Body of pancreas (tissue), 4 donors: ENCODE results near the gene TRIM16. TPM values are rescaled to one million over a fixed set of nuclear protein-coding genes. Genes with fewer than 3 reads are reported as not detected.
"Not testable (repeated sequence)": the region's sequence is repeated elsewhere in the genome, so short reads cannot be mapped to it uniquely, and the experiment has no call there.

Experiments used
- ATAC-seq: fragments of 150-250 bp; one replicate; pipeline ENCODE4 v1.9.1; 2016
- DNase-seq, 4 donors: peaks; one replicate each; pipeline ENCODE4 v3.0.0-alpha.2; 2019
- H3K27ac ChIP-seq, 4 donors: fragments of 200-600 bp; sonication (generic); 1 replicate in 3 of 4; 2 replicates in 1 of 4; pipeline versions ENCODE4 v1.5.1 to v1.6.1; 2016 to 2019; ENCODE audit warnings: mild to moderate bottlenecking in 1 of 4, mixed read lengths in 1 of 4, moderate library complexity in 1 of 4
- H3K27me3 ChIP-seq, 2 donors: fragments of 200-600 bp; sonication (generic); one replicate each; pipeline ENCODE4 v1.6.0; 2016; ENCODE audit warnings: mild to moderate bottlenecking in 1 of 2
- H3K36me3 ChIP-seq, 2 donors: fragments of 200-600 bp; sonication (generic); replicated peaks in 1 of 2; 2 replicates each; pipeline ENCODE4 v1.5.1; 2016; ENCODE audit warnings: low read depth in 2 of 2; ENCODE audit not compliant: insufficient read depth in 1 of 2
- H3K4me1 ChIP-seq: fragments of 200-600 bp; sonication (generic); one replicate; pipeline ENCODE4 v1.6.0; 2016
- H3K4me3 ChIP-seq, 2 donors: fragments of 200-600 bp; sonication (generic); 1 replicate in 1 of 2; 2 replicates in 1 of 2; pipeline ENCODE4 v1.5.1; 2016 to 2019
- H3K9me3 ChIP-seq, 3 donors: fragments of 200-600 bp; sonication (generic); 1 replicate in 2 of 3; 2 replicates in 1 of 3; pipeline ENCODE4 v1.5.1; 2016
- CTCF ChIP-seq, 7 experiments: fragments of 450-650 bp in 4 of 7; fragments of 200-600 bp in 3 of 7; sonication (generic) in 3 of 7; IDR thresholded peaks; one replicate each; pipeline ENCODE4 v1.5.1; 2016 to 2019; ENCODE audit warnings: antibody characterized with exemption in 7 of 7
- POLR2A ChIP-seq, 3 donors: fragments of 450-650 bp; IDR thresholded peaks; one replicate each; pipeline ENCODE4 v1.6.1; 2016; ENCODE audit warnings: antibody characterized with exemption in 3 of 3, mild to moderate bottlenecking in 2 of 3
- WGBS, 2 donors: methylation state at CpG; one replicate each; pipeline ENCODE4 v1.1.5; 2017; 5-methylcytosine and 5-hydroxymethylcytosine counted together
- intact Hi-C: fragments of 100-400 bp; cut with DNase I; formaldehyde crosslinking; loops from one replicate; pipeline ENCODE4 v1.15.1; 2023
- total RNA-seq, 2 donors: library from RNA; depleted of rRNA; stranded (reverse); fragments of >200 nt; gene quantifications; one replicate each; pipeline ENCODE4 v1.1.0, GENCODE V29; 2016

Gene TRIM16
- total RNA-seq, 2 donors from 2014 or later = 4.9 to 34.6 TPM

- 0% methylated on average over 8 to 44 of the region's 44 CpGs for WGBS, 2 donors
- H3K4me1 ChIP-seq, intact Hi-C loops, H3K9me3 ChIP-seq, H3K27me3 ChIP-seq, H3K36me3 ChIP-seq: not testable (repeated sequence)
- Histone ChIP-seq H3K4me3 (peak within 1 kb of the TSS in 1 of 2 donors; percentile 23), H3K27ac (peak within 1 kb of the TSS in 2 of 4 donors; percentile 21 to 36)
- peak in 2 of 3 donors; percentile 56 to 70 for TF ChIP-seq POLR2A (IDR thresholded peaks at IDR 0.05)
- DNase-seq = peak; percentile 99 to 100 (median 100)
- peak; percentile 100 for ATAC-seq
Measured at GRCh38 chr17:15699413-15699924, 15.4 kb upstream of the TRIM16 start, which contains the start of gene ZNF286A. Gene ZNF286A, plus strand, starts transcription at chr17:15699752. Its CDS starts 578 bp downstream, at chr17:15700330.

GRCh38 chr17:15698967-15699366, 14.9 kb upstream of the TRIM16 start:
- H3K4me1 ChIP-seq, intact Hi-C loops, H3K36me3 ChIP-seq, H3K4me3 ChIP-seq, H3K9me3 ChIP-seq, ATAC-seq, H3K27me3 ChIP-seq, DNase-seq: not testable (repeated sequence)
- 6 to 11% methylated on average over 2 to 3 of the region's 3 CpGs for WGBS, 2 donors
- peak overlapping the region in 2 of 4 donors; percentile 21 to 36 for H3K27ac ChIP-seq

- WGBS, 2 donors = 67 to 81% methylated on average over 1 of the region's 1 CpG
- H3K27ac ChIP-seq, DNase-seq, H3K27me3 ChIP-seq, H3K4me3 ChIP-seq, H3K9me3 ChIP-seq, ATAC-seq, H3K4me1 ChIP-seq, H3K36me3 ChIP-seq, intact Hi-C loops: not testable (repeated sequence)
Measured at GRCh38 chr17:15687494-15687893, 3.4 kb upstream of the TRIM16 start.

- H3K4me1 ChIP-seq, DNase-seq, H3K27ac ChIP-seq, H3K4me3 ChIP-seq, H3K36me3 ChIP-seq, ATAC-seq, H3K27me3 ChIP-seq, intact Hi-C loops, H3K9me3 ChIP-seq: not testable (repeated sequence)
- WGBS, 2 donors = 89 to 92% methylated on average over 3 of the region's 3 CpGs
Measured at GRCh38 chr17:15683135-15683534, 976 bp downstream of the TRIM16 start.

- H3K27ac ChIP-seq, H3K36me3 ChIP-seq, DNase-seq, H3K4me3 ChIP-seq, H3K4me1 ChIP-seq, H3K9me3 ChIP-seq, ATAC-seq, intact Hi-C loops, H3K27me3 ChIP-seq: not testable (repeated sequence)
- 90 to 91% methylated on average over 6 of the region's 6 CpGs for WGBS, 2 donors
Measured at GRCh38 chr17:15675991-15676390, 8.1 kb downstream of the TRIM16 start.

- H3K36me3 ChIP-seq, intact Hi-C loops, H3K27me3 ChIP-seq, H3K4me1 ChIP-seq, H3K9me3 ChIP-seq, H3K27ac ChIP-seq, H3K4me3 ChIP-seq, DNase-seq, ATAC-seq: not testable (repeated sequence)
- WGBS, 2 donors = 57 to 67% methylated on average over 1 of the region's 1 CpG
Measured at GRCh38 chr17:15674640-15675039, 9.5 kb downstream of the TRIM16 start.

GRCh38 chr17:15669526-15669925, 14.6 kb downstream of the TRIM16 start:
- intact Hi-C loops, H3K36me3 ChIP-seq, H3K4me3 ChIP-seq, H3K9me3 ChIP-seq, H3K27ac ChIP-seq, ATAC-seq, H3K27me3 ChIP-seq, H3K4me1 ChIP-seq, DNase-seq: not testable (repeated sequence)
- 54 to 75% methylated on average over 4 of the region's 5 CpGs for WGBS, 2 donors

- TF ChIP-seq POLR2A (IDR thresholded peaks at IDR 0.05) (no peak), CTCF (IDR thresholded peaks at IDR 0.05) (no peak)
- Histone ChIP-seq H3K27me3 (no peaks in the 10 kb centered on the region), H3K9me3 (no peaks in the 10 kb centered on the region), H3K4me1 (peaks cover 17% of the 10 kb centered on the region), H3K4me3 (no peak overlapping the region), H3K36me3 (no peaks in the 10 kb centered on the region), H3K27ac (no peak overlapping the region)
- DNase-seq = no peak
- intact Hi-C loops = no loop called here
- 95 to 96% methylated on average over 5 of the region's 5 CpGs for WGBS, 2 donors
- no peak for ATAC-seq
Measured at GRCh38 chr17:15663691-15664090, 20.4 kb downstream of the TRIM16 start.
